NCI-H1048 (cell line): Measurements from ENCODE around the gene SCNM1.
A peak's percentile ranks its signal among the peaks of the same experiment; 100 is the strongest.
"Not testable (repeated sequence)": the region's sequence is repeated elsewhere in the genome, so short reads cannot be mapped to it uniquely, and the experiment has no call there.

Experiments used
- DNase-seq: peaks from one replicate; lab custom pipeline; 2025; lab: John Stamatoyannopoulos, UW

Gene SCNM1

GRCh38 chr1:151146412-151147131 is 19.4 kb upstream of the SCNM1 start, which contains the start of gene SEMA6C:
TSS of gene SEMA6C (minus strand) at chr1:151146631. CDS start at chr1:151142621, 4,010 bp downstream.
- DNase-seq = peak; percentile 93

- DNase-seq = no peak
Observed at GRCh38 chr1:151147132-151147503, 18.8 kb upstream of the SCNM1 start.

DNA sequence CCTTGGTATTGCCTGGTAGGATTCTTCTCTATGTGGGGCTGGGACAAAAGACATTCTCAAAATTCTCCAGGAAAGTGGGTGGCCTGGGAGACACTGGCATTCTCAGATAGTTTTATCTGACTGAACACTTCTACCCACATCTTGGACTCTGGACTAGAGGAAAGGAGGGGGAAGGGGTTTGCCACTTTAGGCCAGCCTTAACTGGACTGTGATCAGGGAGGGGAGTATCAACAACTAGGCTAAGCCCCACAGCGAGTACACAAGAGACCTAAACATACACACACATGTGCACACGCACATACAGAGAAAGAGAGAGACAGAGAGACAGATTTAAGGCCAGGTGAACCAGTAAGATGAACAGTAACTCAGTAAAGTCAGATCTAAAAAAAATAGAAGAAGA is 18.3 kb upstream of the SCNM1 start:
- no peak for DNase-seq

DNA sequence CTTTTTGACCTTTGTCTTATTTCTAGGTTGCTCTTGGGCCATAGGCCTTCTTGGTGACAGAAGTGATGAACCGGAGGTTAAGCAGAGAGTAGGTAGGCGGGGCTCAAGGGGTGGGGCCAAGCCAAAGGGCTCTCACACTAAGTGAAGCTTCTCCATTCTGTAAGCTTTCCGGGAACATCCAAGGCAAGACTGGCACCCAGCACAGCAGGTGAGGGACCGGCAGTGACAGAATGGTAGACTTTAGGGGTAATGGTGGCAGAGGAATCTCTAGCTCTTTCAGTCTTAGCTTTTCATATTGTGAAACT is 9.5 kb upstream of the SCNM1 start, which contains the start of gene TNFAIP8L2:
TSS of gene TNFAIP8L2 (plus strand) at position 135 of the 305 bp plus-strand sequence. CDS start 2,049 bp downstream, outside the sequence.
- DNase-seq = no peak

- no peak for DNase-seq
Observed at GRCh38 chr1:151157067-151157531, 8.8 kb upstream of the SCNM1 start.

GRCh38 chr1:151158326-151158725 is 7.6 kb upstream of the SCNM1 start:
- DNase-seq = no peak

- no peak for DNase-seq
Observed at GRCh38 chr1:151158751-151159251, 7.1 kb upstream of the SCNM1 start.

DNA sequence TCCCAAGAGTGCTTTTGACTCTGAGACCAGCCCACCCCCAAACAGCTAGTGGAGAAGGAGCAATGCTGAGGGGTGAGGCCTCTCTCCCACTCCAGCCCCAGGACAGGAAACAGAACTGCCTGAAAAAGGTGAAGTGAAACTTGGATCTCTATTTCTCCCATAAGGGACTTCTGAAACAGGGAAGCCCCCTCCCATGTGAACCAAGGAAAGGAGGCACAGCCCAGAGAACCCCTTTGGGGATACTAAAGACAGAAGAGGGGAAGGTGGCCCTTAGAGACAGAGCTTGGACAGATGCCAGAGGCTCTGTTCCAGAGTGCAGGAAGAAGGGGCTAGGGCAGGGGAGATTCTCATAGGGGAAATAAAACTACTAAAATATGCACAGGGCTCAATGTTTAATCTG is 6.6 kb upstream of the SCNM1 start:
- DNase-seq = no peak

- no peak for DNase-seq
Observed at GRCh38 chr1:151164732-151165280, 1.1 kb upstream of the SCNM1 start.

- no peak for DNase-seq
Observed at GRCh38 chr1:151165281-151165737, 635 bp upstream of the SCNM1 start.

DNA sequence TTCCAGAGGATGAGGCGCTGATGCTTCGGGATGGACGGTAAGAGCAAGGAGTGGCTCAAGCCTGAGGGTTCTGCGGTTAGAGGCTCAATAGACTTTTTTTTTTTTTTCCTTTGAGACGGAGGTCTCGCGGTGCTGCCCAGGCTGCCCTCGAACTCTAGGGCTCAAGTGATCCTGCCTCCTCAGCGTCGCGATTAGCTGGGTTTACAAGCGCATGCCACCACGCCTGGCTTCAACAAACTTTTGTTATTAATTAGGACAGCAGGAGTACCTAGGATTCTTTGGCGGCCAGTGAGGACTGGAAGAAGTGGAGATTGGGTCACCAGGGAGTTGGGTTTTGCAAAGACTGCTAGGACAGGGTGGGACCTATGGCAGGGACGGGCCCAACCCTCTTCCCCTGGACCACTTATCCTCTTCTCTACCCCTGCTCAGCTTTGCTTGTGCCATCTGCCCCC is 587 bp downstream of the SCNM1 start:
- no peak for DNase-seq

DNA sequence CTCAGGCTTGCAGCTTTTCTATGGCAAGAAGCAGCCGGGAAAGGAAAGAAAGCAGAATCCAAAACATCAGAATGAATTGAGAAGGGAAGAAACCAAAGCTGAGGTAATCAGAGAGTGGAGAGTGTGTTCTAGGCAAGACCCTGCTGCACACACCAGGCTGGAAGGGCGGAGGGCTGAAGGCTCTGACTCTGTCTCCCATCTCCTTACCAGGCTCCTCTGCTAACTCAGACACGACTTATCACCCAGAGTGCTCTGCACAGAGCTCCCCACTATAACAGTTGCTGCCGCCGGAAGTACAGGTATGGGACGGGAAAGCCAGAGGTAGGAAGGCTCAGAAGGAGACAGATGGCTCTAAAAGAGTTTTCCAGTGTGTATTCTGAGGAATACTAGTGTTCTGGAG is 1.2 kb downstream of the SCNM1 start:
- DNase-seq = no peak

DNA sequence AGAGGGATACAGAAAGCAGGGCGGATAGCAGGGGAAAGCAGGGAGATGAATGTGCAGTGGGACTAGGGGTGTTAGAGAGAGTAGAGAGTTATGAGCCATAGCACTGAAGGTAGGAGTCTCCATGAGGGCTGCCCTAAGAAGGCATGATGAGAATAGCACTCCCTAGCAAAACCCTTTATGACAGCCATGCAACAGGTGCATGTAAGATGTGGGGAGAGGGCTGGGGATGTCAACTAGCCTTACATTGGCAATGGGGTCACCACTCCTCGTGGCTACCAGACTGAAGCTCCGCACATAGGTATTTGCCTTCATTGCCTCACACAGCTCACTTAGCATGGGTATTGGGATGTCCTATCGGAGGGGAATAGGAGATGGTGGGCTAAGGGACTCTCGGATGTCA is 5.2 kb downstream of the SCNM1 start:
- no peak for DNase-seq

DNA sequence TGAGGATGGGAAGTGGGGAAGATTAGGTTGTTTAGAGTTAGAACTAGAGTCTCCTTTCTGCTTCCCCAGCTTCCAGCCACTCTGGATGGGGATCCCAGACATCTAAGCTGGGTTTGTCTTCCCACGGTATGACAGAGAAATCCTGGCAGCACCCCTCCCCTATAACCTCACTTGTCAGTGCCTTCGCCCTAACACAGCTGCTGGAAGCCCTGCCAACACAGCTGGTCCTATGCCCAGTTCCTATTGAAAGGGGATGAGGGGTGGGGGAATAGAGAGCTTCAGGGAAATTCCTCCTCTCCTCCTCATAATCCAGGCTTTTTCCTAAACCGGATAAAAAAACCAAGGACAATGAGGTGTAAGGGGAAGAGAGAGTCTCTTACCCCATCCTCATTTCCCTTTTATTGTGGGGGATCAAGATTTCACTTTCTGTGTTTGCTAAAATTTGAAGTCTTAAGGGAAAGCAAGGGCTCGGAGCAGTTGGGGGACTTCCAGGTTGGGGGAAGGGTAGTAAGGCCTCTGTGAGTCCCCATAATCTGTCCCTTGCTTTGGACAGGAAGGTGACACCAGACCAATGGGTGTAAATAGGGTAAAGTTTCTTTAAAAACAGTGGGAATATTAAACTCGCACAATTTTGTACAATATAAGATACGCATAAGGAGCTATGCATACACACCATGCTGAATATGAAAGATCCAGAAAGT is 9.2 kb downstream of the SCNM1 start:
- no peak for DNase-seq

- DNase-seq = no peak
Observed at GRCh38 chr1:151175863-151176262, 9.9 kb downstream of the SCNM1 start, which contains the start of gene TMOD4. TSS of gene TMOD4 (minus strand) at chr1:151175981. CDS start at chr1:151174875, 1,106 bp downstream.

- no peak for DNase-seq
Observed at GRCh38 chr1:151176514-151177045, 10.6 kb downstream of the SCNM1 start.

- DNase-seq = no peak
Observed at GRCh38 chr1:151184211-151184610, 18.3 kb downstream of the SCNM1 start.

GRCh38 chr1:151187205-151187604 is 21.3 kb downstream of the SCNM1 start:
- DNase-seq = no peak

DNA sequence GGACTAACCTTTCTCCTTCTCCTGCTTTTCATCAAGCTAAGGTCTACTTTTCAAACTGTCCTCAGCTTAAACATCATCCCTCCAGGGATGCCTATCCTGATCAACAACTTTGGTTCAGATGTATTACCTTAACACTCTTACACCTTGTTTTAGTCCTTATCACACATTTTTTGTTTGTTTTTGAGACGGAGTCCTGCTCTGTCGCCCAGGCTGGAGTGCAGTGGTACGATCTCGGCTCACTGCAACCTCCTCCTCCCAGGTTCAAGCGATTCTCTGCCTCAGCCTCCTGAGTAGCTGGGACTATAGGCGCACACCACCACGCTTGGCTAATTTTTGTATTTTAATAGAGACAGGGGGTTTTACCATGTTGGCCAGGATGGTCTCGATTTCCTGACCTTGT is 22.7 kb downstream of the SCNM1 start:
- DNase-seq = not testable (repeated sequence)

DNA sequence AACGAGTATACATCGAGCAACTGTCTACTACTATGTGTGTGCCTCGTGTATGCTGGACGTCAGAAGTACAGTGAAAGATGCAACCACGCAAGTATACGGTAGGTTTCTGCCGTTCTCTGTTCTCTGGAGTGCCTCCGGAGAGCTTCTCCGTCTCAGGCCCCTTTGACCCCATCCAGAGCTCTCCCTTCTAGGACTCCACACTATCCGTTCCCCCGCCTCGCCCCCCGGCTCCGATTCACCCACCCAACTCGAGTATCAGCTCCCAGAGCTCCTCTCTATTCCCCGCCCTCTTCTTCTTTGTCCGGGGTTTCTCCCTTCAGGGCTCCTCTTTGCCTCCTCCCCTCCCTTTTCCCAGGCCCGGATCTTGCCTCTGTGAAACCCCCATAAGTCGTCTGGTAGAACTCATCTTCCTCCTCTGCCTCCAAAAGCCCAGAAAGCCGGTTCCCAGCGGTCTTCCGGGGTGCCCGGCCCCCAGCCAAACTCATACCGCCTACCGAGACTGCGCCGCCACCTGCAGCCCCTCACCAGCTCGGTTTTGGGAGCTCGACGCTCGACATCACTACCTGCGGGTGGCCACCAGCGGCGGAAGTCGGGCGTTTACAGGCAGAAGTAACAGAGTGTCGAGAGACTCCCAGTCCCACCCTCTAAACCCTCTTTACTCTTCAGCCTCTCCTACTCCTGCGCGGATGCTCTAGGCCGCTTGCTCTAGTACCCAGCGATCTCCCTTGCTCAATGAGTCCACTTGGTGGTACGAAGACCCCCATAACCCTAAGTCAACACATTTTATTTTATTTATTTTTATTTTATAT is 23.9 kb downstream of the SCNM1 start, which contains the start of gene VPS72:
TSS of gene VPS72 (minus strand) at position 561 of the 809 bp plus-strand sequence. CDS start at position 485, 76 bp downstream.
- peak; percentile 94 for DNase-seq

GRCh38 chr1:151192047-151192446 is 26.1 kb downstream of the SCNM1 start:
- DNase-seq = no peak
